Measurements from ENCODE around the gene SESN1. TPM values are rescaled to one million over a fixed set of nuclear protein-coding genes. Genes with fewer than 3 reads are reported as not detected.
"Not testable (repeated sequence)": the region's sequence is repeated elsewhere in the genome, so short reads cannot be mapped to it uniquely, and the experiment has no call there.

The SESN1 gene
- total RNA-seq, 4 donors from 2014 or later, result 79.8 to 112 (median 90.8) TPM

DNA sequence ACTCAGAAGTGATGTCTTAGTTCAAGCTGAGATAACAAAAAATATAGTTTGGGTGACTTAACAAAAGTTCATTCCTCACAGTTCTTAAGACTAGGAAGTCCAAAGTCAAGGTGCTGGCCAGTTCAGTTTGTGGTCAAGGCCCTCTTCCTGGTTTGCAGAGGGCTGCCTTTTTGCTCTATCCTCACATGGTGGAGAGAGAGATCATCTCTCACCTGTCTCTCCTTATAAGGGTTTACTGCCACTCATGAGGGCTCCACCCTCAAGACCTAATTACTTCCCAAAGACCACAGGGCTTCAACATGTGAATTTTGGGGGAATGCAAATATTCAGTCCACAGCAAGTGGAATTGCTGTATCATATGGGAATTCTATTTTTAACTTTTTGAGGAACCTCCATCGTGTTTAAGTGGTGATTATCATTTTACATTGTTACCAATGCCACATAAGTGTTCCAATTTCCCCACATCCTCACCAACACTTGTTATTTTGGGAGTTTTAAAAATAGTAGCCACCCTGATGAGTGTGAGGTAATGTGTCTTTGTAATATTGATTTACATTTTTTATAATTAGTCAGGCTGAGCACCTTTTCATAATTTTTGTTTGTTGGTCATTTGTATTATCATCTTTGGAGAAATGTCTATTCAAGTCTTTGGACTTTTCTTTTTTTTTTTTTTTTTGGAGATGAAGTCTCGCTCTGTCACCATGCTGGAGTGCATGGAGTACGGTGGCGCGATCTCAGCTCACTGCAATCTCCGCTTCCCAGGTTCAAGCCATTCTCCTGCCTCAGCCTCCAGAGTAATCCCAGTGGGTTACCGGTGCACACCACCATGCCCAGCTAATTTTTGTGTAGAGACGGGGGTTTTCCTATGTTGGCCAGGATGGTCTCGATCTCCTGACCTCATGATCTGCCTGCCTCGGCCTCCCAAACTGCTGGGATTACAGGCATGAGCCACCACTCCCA, 112.2 kb downstream of the SESN1 start:
- H3K27me3 ChIP-seq, result no peaks in the 10 kb centered on the region
- H3K4me3 ChIP-seq, result no peak overlapping the region
- H3K4me1 ChIP-seq, result no peaks in the 10 kb centered on the region
- H3K9me3 ChIP-seq, result peaks cover 0 to 19% (median 0%) of the 10 kb centered on the region in 4 donors
- TF ChIP-seq EP300 (IDR thresholded peaks at IDR 0.05), result no peak
- TF ChIP-seq, protein P1, sequence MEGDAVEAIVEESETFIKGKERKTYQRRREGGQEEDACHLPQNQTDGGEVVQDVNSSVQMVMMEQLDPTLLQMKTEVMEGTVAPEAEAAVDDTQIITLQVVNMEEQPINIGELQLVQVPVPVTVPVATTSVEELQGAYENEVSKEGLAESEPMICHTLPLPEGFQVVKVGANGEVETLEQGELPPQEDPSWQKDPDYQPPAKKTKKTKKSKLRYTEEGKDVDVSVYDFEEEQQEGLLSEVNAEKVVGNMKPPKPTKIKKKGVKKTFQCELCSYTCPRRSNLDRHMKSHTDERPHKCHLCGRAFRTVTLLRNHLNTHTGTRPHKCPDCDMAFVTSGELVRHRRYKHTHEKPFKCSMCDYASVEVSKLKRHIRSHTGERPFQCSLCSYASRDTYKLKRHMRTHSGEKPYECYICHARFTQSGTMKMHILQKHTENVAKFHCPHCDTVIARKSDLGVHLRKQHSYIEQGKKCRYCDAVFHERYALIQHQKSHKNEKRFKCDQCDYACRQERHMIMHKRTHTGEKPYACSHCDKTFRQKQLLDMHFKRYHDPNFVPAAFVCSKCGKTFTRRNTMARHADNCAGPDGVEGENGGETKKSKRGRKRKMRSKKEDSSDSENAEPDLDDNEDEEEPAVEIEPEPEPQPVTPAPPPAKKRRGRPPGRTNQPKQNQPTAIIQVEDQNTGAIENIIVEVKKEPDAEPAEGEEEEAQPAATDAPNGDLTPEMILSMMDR (IDR thresholded peaks at IDR 0.05), result no peak
- no peak for TF ChIP-seq POLR2A (IDR thresholded peaks at IDR 0.05)
- peaks cover 0 to 67% (median 4%) of the 10 kb centered on the region in 3 donors for H3K36me3 ChIP-seq
- DNase-seq (ENCODE audit: low spot score in 2 of 2), result no peak
- WGBS, 2 donors, result 95% methylated on average over 10 of the region's 10 CpGs
- no peak overlapping the region for H3K27ac ChIP-seq

DNA sequence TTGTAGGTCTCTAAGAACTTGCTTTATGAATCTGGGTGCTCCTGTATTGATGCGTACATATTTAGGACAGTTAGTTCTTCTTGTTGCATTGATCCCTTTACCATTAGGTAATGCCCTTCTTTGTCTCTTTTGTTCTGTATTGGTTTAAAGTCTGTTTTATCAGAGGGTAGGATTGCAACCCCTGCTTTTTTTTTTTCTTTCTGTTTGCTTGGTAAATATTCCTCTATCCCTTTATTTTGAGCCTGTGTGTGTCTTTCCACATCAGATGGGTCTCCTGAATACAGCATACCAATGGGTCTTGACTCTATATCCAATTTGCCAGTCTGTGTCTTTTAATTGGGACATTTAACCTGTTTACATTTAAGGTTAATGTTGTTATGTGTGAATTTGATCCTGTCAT, 116.0 kb downstream of the SESN1 start:
- not testable (repeated sequence) for H3K4me1 ChIP-seq; H3K27me3 ChIP-seq; DNase-seq (ENCODE audit: low spot score in 2 of 2); H3K4me3 ChIP-seq; H3K27ac ChIP-seq
- H3K9me3 ChIP-seq, result peaks cover 0 to 36% (median 0%) of the 10 kb centered on the region in 4 donors
- WGBS, 2 donors, result 96 to 97% methylated on average over 1 of the region's 1 CpG
- H3K36me3 ChIP-seq, result peaks cover 0 to 34% (median 0%) of the 10 kb centered on the region in 3 donors

DNA sequence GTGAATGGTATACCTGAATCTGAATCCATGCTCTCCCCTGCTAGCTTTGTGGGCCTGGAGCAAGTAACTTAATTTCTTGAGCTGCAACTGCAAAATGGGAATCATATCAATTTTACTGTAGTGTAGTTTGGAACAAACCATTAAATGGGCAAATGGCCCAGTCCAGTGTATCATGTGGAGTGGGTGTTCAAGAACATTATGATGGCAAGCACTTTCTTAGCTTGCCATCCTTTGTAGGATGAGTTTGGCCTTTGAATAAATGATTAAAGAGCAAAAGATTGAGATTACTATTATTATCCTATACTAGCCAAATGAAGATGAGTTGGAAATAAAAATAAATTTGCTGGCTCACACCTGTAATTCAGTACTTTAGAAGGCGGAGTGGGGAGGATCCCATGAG, 120.4 kb downstream of the SESN1 start:
- Histone ChIP-seq H3K36me3 (peaks cover 0 to 4% (median 0%) of the 10 kb centered on the region in 3 donors), H3K4me3 (no peak overlapping the region), H3K9me3 (peaks cover 0 to 24% (median 0%) of the 10 kb centered on the region in 4 donors), H3K27ac (no peak overlapping the region), H3K27me3 (no peaks in the 10 kb centered on the region), H3K4me1 (no peaks in the 10 kb centered on the region)
- WGBS, 2 donors, result 90 to 91% methylated on average over 1 of the region's 1 CpG
- no peak for DNase-seq (ENCODE audit: low spot score in 2 of 2)
- TF ChIP-seq, protein P1 (IDR thresholded peaks at IDR 0.05), result no peak
- TF ChIP-seq EP300 (IDR thresholded peaks at IDR 0.05), result no peak
- no peak for TF ChIP-seq POLR2A (IDR thresholded peaks at IDR 0.05)

DNA sequence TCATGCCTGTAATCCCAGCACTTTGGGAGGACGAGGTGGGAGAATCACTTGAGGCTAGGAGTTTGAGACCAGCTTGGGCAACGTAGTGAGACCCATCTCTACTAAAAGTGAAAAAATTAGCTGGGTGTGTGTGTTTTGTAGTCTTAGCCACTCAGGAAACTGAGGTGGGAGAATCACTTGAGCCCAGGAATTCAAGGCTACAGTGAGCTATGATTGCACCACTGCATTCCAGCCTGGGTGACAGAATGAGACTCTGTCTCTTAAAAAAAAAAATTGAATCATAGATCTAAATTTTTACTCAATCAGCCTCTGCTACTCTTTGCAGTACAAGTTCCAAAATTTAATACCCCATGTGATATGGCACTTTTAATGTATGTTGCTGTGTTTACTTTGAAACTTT, 124.9 kb downstream of the SESN1 start:
- Histone ChIP-seq H3K27ac (no peak overlapping the region), H3K9me3 (no peaks in the 10 kb centered on the region), H3K4me1 (no peaks in the 10 kb centered on the region), H3K36me3 (no peaks in the 10 kb centered on the region), H3K4me3 (no peak overlapping the region), H3K27me3 (no peaks in the 10 kb centered on the region)
- no peak for DNase-seq (ENCODE audit: low spot score in 2 of 2)
- 92 to 96% methylated on average over 2 of the region's 2 CpGs for WGBS, 2 donors
- TF ChIP-seq EP300 (IDR thresholded peaks at IDR 0.05), result no peak

DNA sequence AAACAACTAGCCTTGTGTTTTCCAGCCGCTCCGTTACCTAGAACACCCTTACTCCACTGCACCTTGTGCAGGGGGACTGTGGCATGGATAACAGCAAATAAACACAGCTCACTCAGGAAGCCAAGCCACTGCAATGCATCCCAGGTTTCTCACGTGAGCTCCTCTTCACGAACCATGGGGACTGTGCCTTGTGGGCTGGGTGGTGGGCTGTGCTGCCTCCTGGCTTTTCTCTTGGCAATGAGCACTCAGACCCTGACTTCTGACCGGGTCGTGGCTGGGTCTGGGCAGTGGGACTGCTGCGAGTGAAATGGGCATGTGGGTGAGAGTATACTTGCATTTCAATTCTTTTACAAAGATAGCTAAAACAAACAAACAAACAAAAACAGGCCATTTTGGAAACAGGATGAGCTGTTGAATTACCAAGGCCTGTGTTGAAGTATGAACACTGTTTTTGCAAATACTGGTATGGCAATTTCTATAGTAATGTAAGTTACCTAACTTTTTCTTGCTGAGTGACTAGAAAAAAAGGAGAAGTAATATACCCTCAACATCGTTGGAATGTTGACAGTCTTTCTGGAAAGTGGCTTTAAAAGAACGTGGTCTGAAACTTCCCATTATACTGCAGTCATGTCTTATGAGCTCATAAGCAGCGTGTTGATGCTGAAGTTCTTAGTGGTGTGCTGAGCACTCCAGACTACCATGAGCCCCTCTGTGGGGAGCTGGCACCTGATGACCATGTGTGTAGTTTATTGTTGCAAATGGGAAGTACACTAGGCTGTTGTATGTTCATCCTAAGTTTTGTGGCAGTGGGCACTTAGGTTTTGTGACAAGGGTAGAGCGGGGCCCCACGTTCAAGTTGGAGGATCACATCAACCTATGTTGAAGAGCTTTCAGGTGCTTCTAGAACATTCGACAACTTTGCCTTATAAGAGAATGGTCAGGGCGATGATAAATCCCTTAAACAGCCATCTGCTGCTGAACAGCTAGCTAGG, 126.0 kb downstream of the SESN1 start:
- TF ChIP-seq, protein P1 (IDR thresholded peaks at IDR 0.05), result no peak
- peak in 1 of 2 donors; percentile 41 for TF ChIP-seq EP300 (IDR thresholded peaks at IDR 0.05)
- whole genome bisulfite sequencing, 2 donors, result 82% methylated on average over 13 to 14 of the region's 14 CpGs
- no peak for DNase-seq (ENCODE audit: low spot score in 2 of 2)
- Histone ChIP-seq H3K9me3 (no peaks in the 10 kb centered on the region), H3K36me3 (peaks cover 0 to 3% (median 0%) of the 10 kb centered on the region in 3 donors), H3K27ac (peak overlapping the region in 1 of 4 donors; percentile 8), H3K4me3 (no peak overlapping the region), H3K27me3 (no peaks in the 10 kb centered on the region), H3K4me1 (no peaks in the 10 kb centered on the region)

Data from tibial nerve (tissue), 4 donors.